HG02763 (cell line): ENCODE measurements around the gene ATG14.
"Not testable (repeated sequence)": the region's sequence is repeated elsewhere in the genome, so short reads cannot be mapped to it uniquely, and the experiment has no call there.

ENCODE experiments used
- ATAC-seq: cut with Tn5 transposase; IDR thresholded peaks from one replicate; pipeline ENCODE4 v1.9.1; 2021; ENCODE audit warnings: mild to moderate bottlenecking, moderate library complexity; ENCODE audit not compliant: unreplicated experiment

ATG14 gene

DNA sequence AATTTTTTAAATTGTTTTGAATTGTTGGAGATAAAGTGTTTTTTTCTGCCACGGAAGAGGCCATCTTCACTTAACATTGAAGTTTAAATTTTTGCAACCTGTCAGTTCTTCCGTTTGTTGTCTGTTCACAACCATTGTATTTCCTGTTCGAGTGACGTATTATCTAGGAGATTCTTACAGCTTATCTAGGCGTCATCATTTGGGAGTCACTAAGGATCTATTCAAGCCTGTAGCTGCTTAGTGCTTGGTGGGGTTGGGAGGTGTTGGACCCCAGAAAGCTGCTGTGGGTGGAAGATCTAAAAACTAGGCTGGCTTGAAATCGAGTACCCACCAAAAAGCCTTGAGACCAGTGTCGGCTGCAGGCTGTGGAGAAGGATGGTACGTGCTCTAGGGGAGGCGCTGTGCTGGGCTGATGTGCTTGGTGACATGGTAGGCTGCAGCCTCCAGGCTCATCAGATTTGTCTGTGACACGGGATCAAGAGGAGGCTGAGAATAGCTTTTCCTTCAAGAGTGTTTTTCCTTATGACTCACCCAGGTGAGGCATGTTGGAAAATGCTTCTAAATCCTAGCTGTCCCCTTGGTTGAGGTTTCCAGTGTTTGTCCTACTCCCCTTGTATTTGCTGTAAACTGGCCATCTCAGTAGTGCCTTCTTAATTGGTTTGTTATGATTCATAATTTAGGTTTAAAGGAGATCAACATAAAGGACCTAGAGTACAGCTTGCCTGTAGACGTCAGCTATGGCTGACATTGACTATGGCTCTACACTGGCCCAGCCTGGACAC is 57.8 kb downstream of the ATG14 start:
- ATAC-seq: no peak

- ATAC-seq: no peak
Measured at GRCh38 chr14:55352201-55352600, 59.4 kb downstream of the ATG14 start.

DNA sequence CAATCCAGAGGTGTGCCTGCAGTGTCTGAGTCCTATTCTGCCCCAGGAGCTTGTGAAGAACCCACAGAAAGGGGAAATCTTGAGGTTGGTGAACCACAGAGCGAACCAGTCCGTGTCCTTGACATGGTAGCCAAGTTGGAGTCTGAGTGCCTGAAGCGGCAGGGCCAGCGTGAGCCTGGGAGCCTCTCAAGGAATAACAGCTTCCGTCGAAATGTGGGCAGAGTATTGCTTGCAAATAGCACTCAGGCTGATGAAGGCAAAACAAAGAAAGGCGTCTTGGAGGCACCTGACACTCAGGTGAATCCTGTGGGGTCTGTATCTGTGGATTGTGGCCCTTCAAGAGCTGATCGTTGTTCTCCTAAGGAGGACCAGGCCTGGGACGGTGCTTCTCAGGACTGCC is 60.5 kb downstream of the ATG14 start:
- no peak for ATAC-seq

GRCh38 chr14:55350461-55350860 is 61.2 kb downstream of the ATG14 start:
- ATAC-seq: no peak

DNA sequence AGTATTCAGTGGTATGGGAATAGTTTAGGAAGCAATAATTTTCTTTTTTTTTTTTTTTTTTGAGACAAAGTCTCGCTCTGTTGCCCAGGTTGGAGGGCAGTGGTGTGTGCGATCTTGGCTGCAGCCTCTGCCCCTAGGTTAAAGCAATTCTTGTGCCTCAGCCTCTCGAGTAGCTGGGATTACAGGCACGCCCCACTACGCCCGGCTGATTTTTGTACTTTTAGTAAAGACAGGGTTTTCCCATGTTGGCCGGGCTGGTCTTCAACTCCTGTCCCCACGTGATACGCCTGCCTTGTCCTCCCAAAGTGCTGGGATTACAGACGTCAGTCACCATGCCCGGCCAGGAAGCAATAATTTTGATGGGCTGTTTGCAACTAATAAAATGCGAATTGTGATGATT is 62.1 kb downstream of the ATG14 start:
- no peak for ATAC-seq

- no peak for ATAC-seq
Measured at GRCh38 chr14:55348766-55349453, 62.7 kb downstream of the ATG14 start.

GRCh38 chr14:55347748-55348147 is 63.9 kb downstream of the ATG14 start:
- ATAC-seq: no peak

GRCh38 chr14:55347040-55347439 is 64.6 kb downstream of the ATG14 start:
- no peak for ATAC-seq

GRCh38 chr14:55344582-55345163 is 67.0 kb downstream of the ATG14 start:
- ATAC-seq: not testable (repeated sequence)

DNA sequence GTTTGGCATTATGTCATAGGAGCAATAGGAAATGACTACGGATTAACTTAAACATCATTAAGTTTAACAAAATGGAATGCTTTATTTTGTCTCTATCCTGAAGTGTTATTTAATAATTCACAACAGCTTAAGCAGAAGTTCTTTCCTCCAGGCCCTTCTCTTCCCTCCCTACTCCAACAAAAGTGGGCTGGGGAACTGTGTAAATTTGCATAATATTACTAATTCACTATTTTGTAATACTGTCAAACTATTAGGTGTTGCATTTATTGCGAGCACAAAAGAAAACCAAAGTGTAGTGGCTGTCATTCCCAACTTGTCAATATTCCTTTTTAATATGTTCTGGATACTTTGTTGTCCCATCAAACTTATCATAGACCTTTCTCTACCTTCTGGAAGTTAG is 69.8 kb downstream of the ATG14 start:
- no peak for ATAC-seq

DNA sequence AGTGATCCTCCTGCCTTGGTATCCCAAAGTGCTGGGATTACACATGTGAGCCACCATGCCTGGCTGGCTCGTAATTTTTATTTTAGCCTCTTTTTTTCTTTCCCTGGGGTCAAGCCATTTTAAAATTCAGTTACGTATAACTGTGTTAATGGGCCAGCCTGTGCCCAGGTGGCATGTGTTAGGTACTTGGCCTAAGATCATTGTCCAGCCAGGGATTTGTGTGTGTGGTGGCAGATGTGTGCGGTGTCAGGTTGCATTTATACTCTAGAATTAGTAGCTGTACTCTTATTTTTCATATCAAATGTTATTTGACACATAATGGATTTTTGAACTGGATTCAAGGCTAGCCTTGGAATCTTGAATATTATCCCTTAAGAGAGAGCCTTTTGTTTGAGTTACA is 71.1 kb downstream of the ATG14 start:
- no peak for ATAC-seq

GRCh38 chr14:55339770-55340169 is 71.9 kb downstream of the ATG14 start:
- no peak for ATAC-seq

- no peak for ATAC-seq
Measured at GRCh38 chr14:55336691-55337090, 74.9 kb downstream of the ATG14 start.

- ATAC-seq: no peak
Measured at GRCh38 chr14:55336162-55336561, 75.5 kb downstream of the ATG14 start.

DNA sequence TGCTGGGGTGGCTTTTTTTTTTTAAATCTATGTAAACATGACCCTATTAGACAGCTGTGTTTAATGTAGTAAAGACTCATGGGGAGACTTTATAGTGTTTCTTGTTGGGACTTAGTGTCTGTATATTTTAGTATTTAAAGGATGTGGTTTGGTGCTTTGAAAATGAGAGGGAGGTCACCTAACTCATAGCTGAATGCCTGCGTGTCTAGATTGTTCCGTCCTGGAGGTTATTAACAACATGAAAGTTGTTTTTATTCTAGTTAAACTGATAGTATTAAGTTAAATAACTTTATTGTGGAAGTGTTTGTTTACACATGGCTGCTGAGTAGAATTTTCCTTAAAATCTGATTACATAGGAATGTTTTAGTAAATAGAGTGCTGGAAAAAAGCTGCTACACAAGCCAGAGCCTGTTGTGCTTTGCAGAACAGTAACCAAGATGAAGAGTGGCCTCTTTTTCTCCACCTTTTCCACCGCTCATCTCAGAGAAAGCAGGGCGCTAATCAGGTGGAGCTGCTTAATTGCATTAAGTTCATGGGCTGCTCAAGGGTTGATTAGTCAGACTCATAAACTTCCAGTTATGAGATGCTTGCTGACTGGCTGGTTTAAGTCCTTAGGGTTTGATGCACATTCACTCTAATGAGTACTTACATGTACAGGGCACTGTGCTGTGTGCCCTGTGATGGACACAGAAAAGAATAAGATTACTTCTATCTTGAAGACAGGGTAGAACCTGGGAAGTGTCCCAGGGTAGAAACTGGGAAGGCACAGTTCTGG is 77.7 kb downstream of the ATG14 start:
- ATAC-seq: no peak

- no peak for ATAC-seq
Measured at GRCh38 chr14:55332654-55333570, 78.7 kb downstream of the ATG14 start.

- no peak for ATAC-seq
Measured at GRCh38 chr14:55329999-55330710, 81.5 kb downstream of the ATG14 start.

DNA sequence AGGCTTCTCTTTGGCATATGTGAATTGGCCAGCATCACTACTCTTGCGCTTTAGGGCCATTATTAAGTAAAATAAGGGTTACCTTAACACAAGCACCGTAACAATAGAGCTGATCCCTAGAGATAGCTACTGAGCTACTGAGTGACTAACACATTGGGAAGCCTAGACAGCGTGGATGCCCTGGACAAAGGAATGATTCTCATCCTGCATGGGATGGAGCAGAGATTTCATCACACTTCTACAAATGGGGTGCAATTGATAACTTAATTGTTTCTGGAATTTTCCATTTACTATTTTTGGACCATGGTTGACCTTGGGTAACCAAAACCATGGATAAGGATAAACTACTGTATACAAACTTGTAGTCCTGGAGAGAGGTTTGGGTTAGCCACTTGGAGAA is 83.3 kb downstream of the ATG14 start:
- ATAC-seq: no peak

DNA sequence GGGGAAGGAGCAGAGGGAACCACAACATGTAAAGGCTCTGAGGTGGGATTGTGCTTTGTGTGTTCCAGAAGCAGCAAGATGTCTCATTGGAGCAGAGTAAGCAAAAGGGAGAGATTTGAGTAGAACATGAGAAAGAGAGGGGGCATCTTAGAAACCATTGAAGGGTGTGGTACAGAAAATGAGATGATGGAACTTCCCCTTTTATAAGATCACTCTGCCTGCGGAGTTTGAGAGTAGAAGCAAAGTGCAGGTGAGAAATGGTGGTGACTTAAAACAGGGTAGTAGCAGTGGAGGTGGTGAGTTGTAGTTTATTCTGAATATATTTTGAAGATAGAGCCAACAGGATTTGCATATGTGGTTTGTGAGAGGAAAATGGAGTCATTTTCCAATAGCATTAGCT is 84.5 kb downstream of the ATG14 start:
- ATAC-seq: no peak

DNA sequence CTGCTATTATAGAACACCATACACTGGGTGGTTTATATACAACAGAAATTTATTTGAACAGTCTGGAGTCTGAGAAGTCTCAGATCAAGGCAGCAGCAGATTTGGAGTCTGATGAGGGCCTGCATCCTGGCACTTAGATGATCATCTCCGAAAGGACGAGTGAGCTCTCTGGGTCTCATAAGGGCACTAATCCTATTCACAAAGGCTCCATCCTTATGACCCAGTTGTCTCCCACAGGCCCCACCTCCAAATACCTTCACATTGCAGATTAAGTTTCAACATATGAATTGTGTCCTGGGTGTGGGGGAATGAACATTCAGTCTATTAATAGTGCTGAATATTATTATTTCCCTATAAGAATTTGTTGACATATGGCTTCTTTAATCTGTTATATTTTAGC is 86.8 kb downstream of the ATG14 start:
- no peak for ATAC-seq
